Left cardiac atrium (tissue), 4 donors: ENCODE data around the gene ZNF143. TPM values are rescaled to one million over a fixed set of nuclear protein-coding genes. Genes with fewer than 3 reads are reported as not detected.
"Not testable (repeated sequence)": the region's sequence is repeated elsewhere in the genome, so short reads cannot be mapped to it uniquely, and the experiment has no call there.

Experiments
- ATAC-seq, 2 donors: fragments of 200-7000 bp; cut with Tn5 transposase; one replicate each; pipeline ENCODE4 v1.9.1; 2020; ENCODE audit warnings: mild to moderate bottlenecking in 2 of 2, moderate library complexity in 2 of 2
- DNase-seq: peaks from one replicate; pipeline ENCODE4 v3.0.0-alpha.2; 2020
- intact Hi-C, 2 donors: fragments of 100-400 bp; cut with DNase I; formaldehyde crosslinking; loops; one replicate each; pipeline versions ENCODE4 v1.14.1 to v1.15.1; 2022 to 2023
- total RNA-seq, 2 donors: library from RNA; stranded (reverse); fragmentation: NEBNext Ultra II Directional; extraction: Animal tissue kit (Norgen Biotek cat#: 25700); gene quantifications; one replicate each; pipeline ENCODE4 v1.2.1, GENCODE V29; 2021
- donor health status: DM: no; HTN: yes; CAD: no.
- donor health status: DM: no; HTN: yes; CAD: no; lungs with severe emphysema.
- donor health status: DM: yes; HTN: yes; CAD: no.
- donor health status: Dilated cardiomyopathy.

The ZNF143 gene
- total RNA-seq, 2 donors from 2014 or later: 22.2 to 24.0 TPM

- intact Hi-C loops: no loop called here
- DNase-seq (no peak), ATAC-seq (no peak)
These were observed 33.5 kb downstream of the ZNF143 start for GRCh38 chr11:9494316-9494715.

DNA sequence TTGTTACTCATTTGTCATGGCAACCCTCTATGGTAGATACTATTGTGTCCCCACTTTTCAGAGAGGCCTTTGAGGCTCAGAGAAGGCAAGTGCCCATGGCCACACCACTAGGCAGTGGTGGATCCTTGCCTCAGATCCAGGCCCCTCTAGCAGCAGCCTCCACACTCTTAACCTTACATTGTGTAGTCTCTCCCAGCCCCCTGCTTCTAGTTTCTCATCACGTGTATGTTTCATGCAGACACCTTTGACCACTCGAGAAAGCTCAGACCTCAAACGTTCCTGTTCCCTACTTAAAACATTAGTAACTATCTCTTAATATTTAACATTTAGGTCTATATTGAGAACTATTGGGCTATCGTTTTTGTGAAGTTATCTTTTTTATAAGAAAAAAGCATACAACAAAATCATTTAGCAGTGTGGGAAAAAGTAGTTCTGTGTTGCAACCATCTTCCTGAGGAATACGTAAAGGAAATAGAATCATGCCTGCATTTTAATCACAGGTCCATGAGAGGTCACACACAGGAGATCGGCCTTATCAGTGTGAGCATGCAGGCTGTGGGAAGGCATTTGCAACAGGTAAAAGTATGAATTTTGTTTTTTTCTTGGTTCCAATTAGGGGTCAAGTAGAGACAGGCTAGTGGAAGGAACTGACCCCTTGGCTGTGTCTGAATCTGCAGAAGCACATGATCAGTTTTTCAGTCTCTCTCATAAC lies 35.1 kb downstream of the ZNF143 start:
- ATAC-seq (no peak), DNase-seq (no peak)
- intact Hi-C loops: no loop called here

GRCh38 chr11:9498457-9499078 lies 37.8 kb downstream of the ZNF143 start:
- DNase-seq: no peak

DNA sequence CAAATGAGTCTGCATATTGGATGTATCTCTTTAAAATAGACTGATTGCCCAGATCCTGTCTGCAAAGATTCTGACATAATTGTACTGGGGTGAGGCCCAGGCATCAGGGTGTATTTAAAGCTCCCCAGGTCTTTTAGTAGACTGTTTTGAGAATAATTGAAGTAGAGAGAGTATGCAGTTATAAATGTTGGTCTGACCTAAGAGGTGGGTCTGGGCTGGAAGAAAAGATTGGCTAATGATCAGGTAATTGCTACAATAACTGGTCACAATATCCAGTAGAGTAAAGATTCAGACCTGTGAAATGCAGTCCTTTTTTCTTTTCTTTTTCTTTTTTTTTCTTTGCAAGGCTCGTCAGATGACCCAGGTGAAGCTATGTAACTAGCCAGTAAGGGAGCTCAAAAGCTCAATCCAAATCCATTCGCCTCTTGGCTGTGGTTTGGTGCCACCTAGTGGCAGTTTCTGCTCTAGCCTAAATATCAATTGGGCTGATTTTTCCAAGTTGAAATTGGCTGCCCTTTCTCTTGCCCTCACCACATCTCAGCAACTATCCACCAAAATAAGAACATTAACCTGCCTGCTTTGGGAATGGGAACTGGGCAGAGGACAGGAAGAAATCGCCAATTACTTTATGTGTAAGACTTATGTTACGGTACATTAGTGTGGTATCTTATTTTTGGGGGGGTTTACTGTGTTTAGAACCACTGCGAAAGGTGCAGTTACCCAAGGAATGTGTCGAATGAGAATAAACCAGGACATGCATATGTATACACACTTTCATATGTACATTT lies 45.9 kb downstream of the ZNF143 start:
- peak; percentile 86 to 87 for ATAC-seq
- intact Hi-C loops: loop anchor here in 1 of 2 donors (5.0 to 10.0 kb wide), 3 partner anchors 72 to 489 kb away; no protein-coding TSS in a partner anchor
- DNase-seq: peak; percentile 67

More at GRCh38 chr11:9498457-9499078, 37.8 kb downstream of the ZNF143 start:
- no peak for ATAC-seq
- intact Hi-C loops: no loop called here

DNA sequence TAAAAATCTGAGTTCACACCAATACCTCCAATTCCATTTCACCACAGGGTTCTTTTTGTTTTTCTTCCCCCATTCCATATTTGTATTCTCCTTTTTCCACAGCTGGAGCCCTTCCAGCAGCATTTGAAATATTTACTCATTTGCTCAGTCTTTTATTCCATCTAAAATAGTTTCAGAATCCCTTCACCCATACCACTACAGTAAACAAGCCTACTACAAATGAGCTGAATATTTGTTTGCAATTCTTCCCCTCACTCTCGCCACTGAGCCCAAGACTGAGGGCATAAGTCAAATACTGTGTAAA lies 46.4 kb downstream of the ZNF143 start:
- ATAC-seq (no peak), DNase-seq (no peak)
- intact Hi-C loops: loop anchor here in 1 of 2 donors (5.0 to 10.0 kb wide), 3 partner anchors 72 to 490 kb away; no protein-coding TSS in a partner anchor

DNA sequence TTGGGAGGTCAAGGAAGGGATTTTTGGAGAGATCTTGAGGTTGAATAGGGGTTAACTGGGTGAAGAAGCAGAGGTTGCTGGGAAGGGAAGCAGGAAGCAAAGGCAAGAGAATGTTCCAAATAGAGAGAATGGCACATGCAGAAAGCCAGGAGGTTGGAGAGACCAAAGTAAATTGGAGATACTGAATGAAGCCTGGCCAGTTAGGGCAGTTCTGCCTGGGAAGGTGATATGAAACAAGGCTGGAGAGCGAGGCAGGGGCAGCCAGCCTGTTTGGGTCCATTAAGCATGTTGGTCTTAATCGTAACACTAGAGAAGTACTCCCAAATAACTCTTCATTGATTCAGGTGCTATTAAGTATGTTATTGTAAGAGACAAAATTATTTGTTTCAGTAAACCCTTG lies 48.2 kb downstream of the ZNF143 start:
- no peak for DNase-seq
- ATAC-seq: no peak
- intact Hi-C loops: loop anchor here in 1 of 2 donors (5.0 to 10.0 kb wide), 3 partner anchors 74 to 492 kb away; no protein-coding TSS in a partner anchor

GRCh38 chr11:9512370-9513019 lies 51.7 kb downstream of the ZNF143 start:
- DNase-seq (no peak), ATAC-seq (no peak)
- intact Hi-C loops: no loop called here

- intact Hi-C loops, DNase-seq, ATAC-seq: not testable (repeated sequence)
These were observed 53.8 kb downstream of the ZNF143 start for GRCh38 chr11:9514576-9514975.

GRCh38 chr11:9516113-9516512 lies 55.3 kb downstream of the ZNF143 start:
- no peak for DNase-seq
- ATAC-seq: no peak
- intact Hi-C loops: no loop called here

GRCh38 chr11:9518835-9519410 lies 58.1 kb downstream of the ZNF143 start:
- intact Hi-C loops: no loop called here
- DNase-seq: no peak
- ATAC-seq: no peak

- DNase-seq (no peak), ATAC-seq (no peak)
- intact Hi-C loops: no loop called here
These were observed 63.2 kb downstream of the ZNF143 start for GRCh38 chr11:9524001-9524400.

DNA sequence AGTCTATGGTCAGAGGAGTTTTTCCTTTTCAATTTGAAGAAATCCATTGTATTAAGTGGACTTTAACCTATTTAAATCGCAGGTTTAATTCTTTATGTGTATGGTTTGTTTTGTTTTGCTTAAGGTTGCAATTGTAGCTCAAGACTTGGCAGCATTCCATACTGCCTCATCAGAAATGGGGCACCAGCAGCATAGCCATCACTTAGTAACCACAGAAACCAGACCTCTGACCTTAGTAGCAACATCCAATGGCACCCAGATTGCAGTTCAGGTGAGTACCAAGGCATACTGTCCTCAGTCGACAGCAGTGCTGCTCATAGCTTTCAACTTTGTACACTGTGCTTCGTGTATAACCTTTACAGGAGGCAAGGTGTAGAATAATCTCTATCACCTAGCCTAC lies 64.3 kb downstream of the ZNF143 start:
- ATAC-seq: no peak
- DNase-seq: no peak
- intact Hi-C loops: no loop called here

GRCh38 chr11:9527481-9528135 lies 66.8 kb downstream of the ZNF143 start:
- intact Hi-C loops: no loop called here
- ATAC-seq (peak; percentile 40 to 71), DNase-seq (no peak)

DNA sequence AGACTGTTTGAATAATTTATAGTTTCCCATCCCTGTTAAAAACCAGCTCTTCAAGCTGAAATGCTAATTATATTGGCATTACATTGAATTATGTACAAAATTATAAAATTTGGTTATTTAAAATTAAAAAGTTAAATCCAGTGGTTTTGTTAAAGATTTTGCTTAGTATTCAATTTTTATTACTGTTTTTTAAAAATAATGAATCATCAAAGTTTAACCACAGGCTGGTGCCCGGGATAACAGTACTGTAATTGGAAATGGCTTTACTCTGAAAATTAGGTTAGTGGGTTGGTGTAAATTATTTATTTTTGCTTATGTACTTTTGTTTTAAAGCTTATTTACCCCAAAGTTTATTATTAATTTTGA lies 67.3 kb downstream of the ZNF143 start:
- intact Hi-C loops: no loop called here
- no peak for ATAC-seq
- no peak for DNase-seq

DNA sequence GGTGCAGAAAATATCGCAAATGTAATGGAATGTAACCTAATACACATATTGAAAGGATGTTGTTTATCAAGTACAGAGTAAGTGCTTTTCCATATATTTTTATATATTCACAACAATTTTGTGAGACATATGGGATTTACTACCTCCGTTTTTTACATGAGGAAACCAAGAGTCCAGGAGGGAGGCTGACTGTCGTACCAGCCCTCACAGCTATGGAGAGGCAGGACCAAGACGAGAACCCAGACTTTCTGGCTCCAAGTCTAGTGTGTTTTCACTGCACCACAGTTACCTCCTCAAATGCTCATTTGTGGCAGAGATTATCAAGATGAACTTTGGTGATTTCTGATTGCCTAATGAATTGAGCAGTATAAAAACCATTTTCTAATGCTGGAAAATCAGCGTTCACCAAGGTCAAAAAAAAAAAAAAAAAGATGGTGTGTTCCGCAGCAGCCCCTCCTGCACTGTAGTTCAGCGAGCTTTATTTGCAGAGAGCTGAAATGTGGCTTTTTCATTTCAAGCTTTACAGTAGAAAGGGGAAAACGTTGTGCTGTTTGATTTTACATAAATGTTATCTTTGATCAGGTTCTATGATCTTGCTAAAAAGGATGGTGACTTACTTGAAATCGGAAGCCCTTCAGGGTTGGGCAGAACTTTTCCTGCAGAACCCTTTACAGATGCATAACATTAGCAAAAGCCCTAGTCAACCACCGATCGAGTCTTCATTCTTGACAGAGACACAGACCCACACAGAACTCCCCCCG lies 67.9 kb downstream of the ZNF143 start:
- ATAC-seq (no peak), DNase-seq (no peak)
- intact Hi-C loops: no loop called here

DNA sequence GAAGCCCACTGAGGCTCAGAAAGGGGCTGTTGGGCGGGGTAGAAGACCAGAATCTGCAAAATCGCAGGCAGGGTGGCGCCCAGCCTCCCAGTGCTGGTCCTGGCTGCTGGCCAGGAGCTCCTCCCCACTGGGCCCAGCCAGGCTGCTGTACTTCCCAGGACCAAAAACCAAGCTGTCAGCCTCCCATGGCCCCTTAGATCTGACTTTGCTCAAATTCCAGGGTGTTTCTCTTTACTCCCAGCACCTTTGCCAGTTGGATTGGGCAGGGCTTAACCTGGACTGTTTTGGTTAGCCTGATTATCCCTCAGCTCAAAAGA lies 68.5 kb downstream of the ZNF143 start:
- intact Hi-C loops: no loop called here
- peak; percentile 72 to 76 for ATAC-seq
- peak; percentile 57 for DNase-seq

GRCh38 chr11:9530020-9530621 lies 69.3 kb downstream of the ZNF143 start:
- intact Hi-C loops: loop anchor here in 1 of 2 donors (10.0 kb wide), 1 partner anchor 215 kb away; no protein-coding TSS in a partner anchor
- ATAC-seq: peak in 1 of 2 donors; percentile 14
- DNase-seq: no peak
